Measurements from ENCODE around the gene CACNG7. TPM values are rescaled to one million over a fixed set of nuclear protein-coding genes. Genes with fewer than 3 reads are reported as not detected.

CACNG7 gene
- total and polyA plus RNA-seq, 10 of the 15 experiments (the other 5 are each of a cell fraction or from before 2014, with no cell fraction given) = not detected

GRCh38 chr19:53866865-53867224, 42.2 kb upstream of the CACNG7 start (continued):
- TF ChIP-seq RELB (IDR thresholded peaks at IDR 0.05; ENCODE audit: low read depth) (no peak), ZSCAN29 (IDR thresholded peaks at IDR 0.05) (no peak)

GRCh38 chr19:53867225-53868090, 41.6 kb upstream of the CACNG7 start, which contains the start of gene MYADM:
TSS of gene MYADM (plus strand) at chr19:53867883. CDS start at chr19:53873530, 5,647 bp downstream.
- ChIA-PET POLR2A (no interaction called here), CTCF (no interaction called here), RAD21 (ENCODE audit: unreplicated experiment) (no interaction called here), SMC1A (ENCODE audit: uncharacterized antibody, unreplicated experiment) (no interaction called here)
- Histone ChIP-seq H3K9me3 (replicated peaks; ENCODE audit: control insufficient read depth, insufficient read depth, low read length) (no peaks in the 10 kb centered on the region; the same call in 2 of the 3 replicates), H2AFZ (ENCODE audit: control insufficient read depth, low read depth, low read length) (no peak within 1 kb of the TSS), H3K4me3 (no peak within 1 kb of the TSS; the same call in 1 of the 2 replicates), H3K4me1 (ENCODE audit: control insufficient read depth, insufficient read depth, low read length) (no peaks in the 10 kb centered on the region), H4K20me1 (ENCODE audit: control insufficient read depth, insufficient read depth) (no peaks in the 10 kb centered on the region), H3K79me2 (ENCODE audit: control insufficient read depth, insufficient read depth, low read length) (no peaks in the 10 kb centered on the region), H3K4me2 (ENCODE audit: control insufficient read depth, insufficient read depth) (no peak within 1 kb of the TSS), H3K27ac (ENCODE audit: control insufficient read depth, insufficient read depth) (no peak within 1 kb of the TSS), H3K36me3 (ENCODE audit: control insufficient read depth in 2 of 2, insufficient read depth in 2 of 2, low read length in 1 of 2) (no peaks in the 10 kb centered on the region), H3K27me3 (replicated peaks in 1 of 2; ENCODE audit: control insufficient read depth in 2 of 2, insufficient read depth in 2 of 2, low read length in 1 of 2) (no peaks in the 10 kb centered on the region), H3K9ac (ENCODE audit: control insufficient read depth, insufficient read depth, low read length) (no peak within 1 kb of the TSS)
- FAIRE-seq (no peak), ATAC-seq (no peak), DNase-seq (ENCODE audit: low read depth, low spot score) (peak; percentile 21)
- intact Hi-C loops (cut with micrococcal nuclease; ENCODE audit: unreplicated experiment) (no loop called here), in situ Hi-C loops (cut with MboI) (no loop called here)
- WGBS (ENCODE audit: insufficient coverage, insufficient replicate concordance, low lambda C conversion rate, missing lambda C conversion rate) = 9% methylated on average over 24 of the region's 37 CpGs
- BruUV-seq (replicated peaks) = no TSS peak
- TF ChIP-seq BCL11A (IDR thresholded peaks at IDR 0.05; ENCODE audit: low read depth, low read length) = no peak
- TF ChIP-seq POLR2A (IDR thresholded peaks at IDR 0.05; ENCODE audit: low read depth, low read length) = peak; percentile 27; the same call in 1 of the 2 replicates

Data from GM12878 (cell line).